Pancreas (tissue), 10 donors: Measurements from ENCODE around the gene MYO10. TPM values are rescaled to one million over a fixed set of nuclear protein-coding genes. Genes with fewer than 3 reads are reported as not detected.
A peak's percentile ranks its signal among the peaks of the same experiment; 100 is the strongest.

ENCODE experiments used
- ATAC-seq, 4 donors: fragments of 200-7000 bp; cut with Tn5 transposase; one replicate each; pipeline versions ENCODE4 v1.8.0 to v1.9.1; 2020; ENCODE audit warnings: mild to moderate bottlenecking in 4 of 4, moderate library complexity in 4 of 4
- DNase-seq, 6 donors: peaks; one replicate each; pipeline ENCODE4 v3.0.0-alpha.2; 2020
- FAIRE-seq: peaks from 2 replicates; lab custom pipeline; 2012; peaks lifted over from hg19 to GRCh38; lab: Jason Lieb, UNC
- H3K27ac ChIP-seq, 4 donors: fragments of 200-600 bp; sonication (generic); 1 replicate in 3 of 4; 2 replicates in 1 of 4; pipeline versions ENCODE4 v1.5.0 to v1.8.0; 2020
- H3K27me3 ChIP-seq, 4 donors: fragments of 200-600 bp; one replicate each; pipeline ENCODE4 v1.8.0; 2021
- H3K36me3 ChIP-seq, 3 donors: fragments of 200-600 bp; sonication (generic) in 1 of 3; one replicate each; pipeline versions ENCODE4 v1.5.0 to v1.8.0; 2020 to 2021
- H3K4me1 ChIP-seq, 3 donors: fragments of 200-600 bp; one replicate each; pipeline ENCODE4 v1.8.0; 2021
- H3K4me3 ChIP-seq, 4 donors: fragments of 200-600 bp; sonication (generic) in 2 of 4; one replicate each; pipeline versions ENCODE4 v1.5.0 to v1.8.0; 2020 to 2021
- H3K9me3 ChIP-seq, 4 donors: fragments of 200-600 bp; one replicate each; pipeline ENCODE4 v1.8.0; 2021
- WGBS, 2 donors: extraction: QIAGEN DNeasy Blood & Tissue Kit; methylation state at CpG; one replicate each; pipeline ENCODE4 v1.1.7; 2013; 5-methylcytosine and 5-hydroxymethylcytosine counted together
- intact Hi-C, 3 donors: fragments of 100-400 bp; cut with DNase I; formaldehyde crosslinking; loops; one replicate each; pipeline versions ENCODE4 v1.11.1 to v1.14.2; 2022
- polyA plus RNA-seq, 2 donors: library from polyadenylated mRNA; stranded (reverse); fragments of 200-250 nt; gene quantifications; one replicate each; pipeline ENCODE4 v1.2.3, GENCODE V29; 2013
- total RNA-seq, 6 donors: library from RNA; stranded (reverse); fragmentation: NEBNext Ultra II Directional in 4 of 6; extraction: Animal tissue kit (Norgen Biotek cat#: 25700) in 4 of 6; gene quantifications; one replicate each; pipeline versions ENCODE4 v1.2.1 to v1.2.4, GENCODE V29; 2021 to 2023
- TF ChIP-seq, protein P1 (sequence below), 4 donors: fragments of 200-600 bp; sonication (generic) in 3 of 4; IDR thresholded peaks; one replicate each; pipeline versions ENCODE4 v1.5.0 to v1.8.0; 2021; ENCODE audit warnings: antibody characterized with exemption in 4 of 4
- donor health status: healthy with polysubstance abuse.
- donor health status: DM: no; HTN: no; CAD: no; lungs with moderate emphysema.
- donor health status: DM: no; HTN: no; CAD: no.
- donor health status: control.
- donor health status: control.
- donor health status: Bipolar disorder and iron deficiency.
- donor health status: DM: yes; HTN: yes; CAD: no.
- donor health status: DM: no; HTN: no; CAD: no.
- donor health status: DM: no; HTN: no; CAD: no.
- donor health status: DM: yes; HTN: yes; CAD: no.

The MYO10 gene
- total and polyA plus RNA-seq, 8 donors = 11.5 to 47.3 (median 34.8) TPM

DNA sequence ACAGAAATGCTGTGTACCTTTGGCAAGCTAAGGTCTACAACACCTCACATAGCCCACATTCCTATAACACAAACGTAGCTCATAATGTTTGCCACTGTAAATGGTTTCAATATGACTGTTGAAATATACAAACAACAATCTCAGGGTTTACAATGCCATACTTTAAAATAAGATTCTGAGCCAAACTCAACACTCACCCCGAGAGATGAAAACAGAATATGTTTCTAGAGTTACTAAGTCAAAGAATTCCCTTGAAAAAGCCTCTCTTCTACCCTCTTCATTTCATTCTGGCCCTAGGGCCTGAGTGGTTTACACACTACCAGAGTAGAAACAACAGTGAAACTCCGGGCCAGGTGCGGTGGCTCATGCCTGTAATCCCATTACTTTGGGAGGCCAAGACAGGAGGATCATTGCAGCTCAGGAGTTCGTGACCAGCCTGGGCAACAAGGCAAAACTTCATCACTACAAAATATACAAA, 72.6 kb downstream of the MYO10 start:
- H3K4me3 ChIP-seq = no peak overlapping the region
- WGBS, 2 donors = 83 to 85% methylated on average over 5 of the region's 5 CpGs
- H3K27me3 ChIP-seq = no peaks in the 10 kb centered on the region
- intact Hi-C loops = no loop called here
- no peaks in the 10 kb centered on the region for H3K9me3 ChIP-seq
- ATAC-seq (no peak), DNase-seq (no peak), FAIRE-seq (no peak)
- TF ChIP-seq, protein P1, sequence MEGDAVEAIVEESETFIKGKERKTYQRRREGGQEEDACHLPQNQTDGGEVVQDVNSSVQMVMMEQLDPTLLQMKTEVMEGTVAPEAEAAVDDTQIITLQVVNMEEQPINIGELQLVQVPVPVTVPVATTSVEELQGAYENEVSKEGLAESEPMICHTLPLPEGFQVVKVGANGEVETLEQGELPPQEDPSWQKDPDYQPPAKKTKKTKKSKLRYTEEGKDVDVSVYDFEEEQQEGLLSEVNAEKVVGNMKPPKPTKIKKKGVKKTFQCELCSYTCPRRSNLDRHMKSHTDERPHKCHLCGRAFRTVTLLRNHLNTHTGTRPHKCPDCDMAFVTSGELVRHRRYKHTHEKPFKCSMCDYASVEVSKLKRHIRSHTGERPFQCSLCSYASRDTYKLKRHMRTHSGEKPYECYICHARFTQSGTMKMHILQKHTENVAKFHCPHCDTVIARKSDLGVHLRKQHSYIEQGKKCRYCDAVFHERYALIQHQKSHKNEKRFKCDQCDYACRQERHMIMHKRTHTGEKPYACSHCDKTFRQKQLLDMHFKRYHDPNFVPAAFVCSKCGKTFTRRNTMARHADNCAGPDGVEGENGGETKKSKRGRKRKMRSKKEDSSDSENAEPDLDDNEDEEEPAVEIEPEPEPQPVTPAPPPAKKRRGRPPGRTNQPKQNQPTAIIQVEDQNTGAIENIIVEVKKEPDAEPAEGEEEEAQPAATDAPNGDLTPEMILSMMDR (IDR thresholded peaks at IDR 0.05) = no peak
- H3K36me3 ChIP-seq = no peaks in the 10 kb centered on the region
- peaks cover 0 to 21% (median 17%) of the 10 kb centered on the region in 3 donors for H3K4me1 ChIP-seq
- no peak overlapping the region for H3K27ac ChIP-seq

DNA sequence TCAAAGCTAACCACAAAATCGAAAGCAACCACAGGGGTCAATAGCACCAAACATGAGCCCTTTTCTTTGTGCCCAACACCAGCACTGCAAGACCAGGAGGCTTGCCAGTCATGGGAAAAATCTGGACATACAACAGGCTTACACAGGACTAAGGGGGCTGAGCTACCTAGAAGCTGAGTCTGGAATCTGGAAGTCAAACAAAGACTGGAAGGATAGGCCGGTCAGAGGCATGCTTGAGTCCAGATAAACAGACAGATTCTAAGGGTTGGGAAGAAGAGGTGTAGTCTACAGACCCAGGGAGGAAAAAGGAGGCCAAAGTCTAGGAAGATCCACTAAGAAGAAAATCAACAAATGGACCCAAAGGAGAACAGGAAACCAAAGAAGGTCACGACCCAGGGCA, 73.3 kb downstream of the MYO10 start:
- FAIRE-seq = no peak
- no peaks in the 10 kb centered on the region for H3K36me3 ChIP-seq
- H3K4me1 ChIP-seq = peaks cover 0 to 24% (median 17%) of the 10 kb centered on the region in 3 donors
- H3K9me3 ChIP-seq = no peaks in the 10 kb centered on the region
- no peak for DNase-seq
- ATAC-seq = peak in 3 of 4 donors; percentile 41 to 62 (median 48)
- WGBS, 2 donors = 43 to 52% methylated on average over 3 of the region's 3 CpGs
- TF ChIP-seq, protein P1 (IDR thresholded peaks at IDR 0.05) = no peak
- H3K27ac ChIP-seq = no peak overlapping the region
- H3K27me3 ChIP-seq = no peaks in the 10 kb centered on the region
- intact Hi-C loops = no loop called here
- H3K4me3 ChIP-seq = no peak overlapping the region

DNA sequence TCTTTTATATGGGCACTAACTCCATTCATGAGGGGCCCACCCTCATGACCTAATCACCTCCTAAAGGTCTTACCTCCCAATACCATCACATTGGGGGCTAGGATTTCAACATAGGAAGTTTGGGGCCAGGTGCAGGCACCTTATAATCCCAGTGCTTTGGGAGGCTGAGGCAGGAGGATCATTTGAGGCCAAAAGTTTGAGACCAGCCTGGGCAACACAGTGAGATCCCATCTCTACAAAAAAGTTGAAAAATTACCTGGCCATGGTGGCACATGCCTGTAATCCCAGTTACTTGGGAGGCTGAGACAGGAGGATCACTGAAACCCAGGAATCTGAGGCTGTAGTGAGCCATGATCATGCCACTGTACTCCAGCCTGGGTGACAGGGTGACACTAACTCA, 76.7 kb downstream of the MYO10 start:
- Histone ChIP-seq H3K4me3 (no peak overlapping the region), H3K27ac (no peak overlapping the region), H3K4me1 (peaks cover 7 to 23% (median 16%) of the 10 kb centered on the region in 3 donors), H3K36me3 (no peaks in the 10 kb centered on the region), H3K27me3 (no peaks in the 10 kb centered on the region), H3K9me3 (no peaks in the 10 kb centered on the region)
- intact Hi-C loops = no loop called here
- FAIRE-seq (no peak), DNase-seq (no peak), ATAC-seq (no peak)
- TF ChIP-seq, protein P1 (IDR thresholded peaks at IDR 0.05) = no peak

DNA sequence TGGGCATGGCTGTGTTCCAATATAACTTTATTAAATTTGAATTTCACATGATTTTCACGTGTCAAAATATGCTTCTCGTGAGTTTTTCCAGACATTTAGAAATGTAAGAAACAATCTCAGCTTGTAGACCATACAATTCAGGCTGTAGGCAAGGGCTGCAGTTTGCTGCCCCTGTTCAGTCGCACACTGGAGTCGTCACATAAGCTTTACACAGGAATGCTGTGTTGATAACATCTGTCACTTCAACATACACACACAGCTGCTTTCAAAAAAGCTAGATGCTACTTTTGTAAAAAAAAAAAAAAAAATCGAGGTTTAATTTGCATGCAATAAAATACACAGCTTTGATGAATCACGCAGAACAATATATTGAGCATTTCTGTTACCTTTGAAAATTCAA, 77.9 kb downstream of the MYO10 start:
- 68 to 74% methylated on average over 6 of the region's 6 CpGs for WGBS, 2 donors
- intact Hi-C loops = no loop called here
- Histone ChIP-seq H3K9me3 (no peaks in the 10 kb centered on the region), H3K36me3 (no peaks in the 10 kb centered on the region), H3K27me3 (no peaks in the 10 kb centered on the region), H3K27ac (no peak overlapping the region), H3K4me3 (no peak overlapping the region), H3K4me1 (peaks cover 7 to 19% (median 15%) of the 10 kb centered on the region in 3 donors)
- DNase-seq (no peak), FAIRE-seq (no peak), ATAC-seq (no peak)
- TF ChIP-seq, protein P1 (IDR thresholded peaks at IDR 0.05) = no peak

DNA sequence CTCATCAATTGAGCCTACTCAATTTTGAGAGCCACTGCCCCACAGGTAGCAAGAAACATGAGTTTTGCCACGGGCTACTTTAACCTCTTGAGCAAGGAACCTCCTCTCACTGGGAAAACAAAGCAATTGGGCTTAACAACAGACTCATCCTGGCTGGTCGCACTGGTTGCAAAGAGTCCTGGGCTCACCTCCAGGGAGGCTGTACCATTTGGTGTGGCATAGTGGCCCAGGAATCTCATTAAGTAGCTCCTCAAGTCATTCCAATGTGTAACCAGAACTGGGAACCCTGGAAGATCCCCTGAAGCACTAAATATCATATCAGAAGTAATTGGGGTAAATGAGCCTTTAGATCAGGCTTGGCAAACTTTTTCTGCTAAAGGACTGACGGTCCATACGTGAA, 78.5 kb downstream of the MYO10 start:
- H3K9me3 ChIP-seq = no peaks in the 10 kb centered on the region
- H3K27me3 ChIP-seq = no peaks in the 10 kb centered on the region
- intact Hi-C loops = no loop called here
- H3K4me1 ChIP-seq = peaks cover 7 to 13% (median 12%) of the 10 kb centered on the region in 3 donors
- H3K36me3 ChIP-seq = no peaks in the 10 kb centered on the region
- WGBS, 2 donors = 78 to 80% methylated on average over 4 of the region's 4 CpGs
- DNase-seq (no peak), FAIRE-seq (no peak), ATAC-seq (peak in 2 of 4 donors; percentile 25 to 28)
- H3K27ac ChIP-seq = no peak overlapping the region
- no peak overlapping the region for H3K4me3 ChIP-seq
- TF ChIP-seq, protein P1 (IDR thresholded peaks at IDR 0.05) = no peak
